ENCODE measurements around the gene TMEM145. TPM values are rescaled to one million over a fixed set of nuclear protein-coding genes. Genes with fewer than 3 reads are reported as not detected.

TMEM145 gene
- total and polyA plus RNA-seq, 10 of the 15 experiments (the other 5 are each of a cell fraction or from before 2014, with no cell fraction given): 0.04 to 0.97 (median 0.16) TPM; not detected in 4

DNA sequence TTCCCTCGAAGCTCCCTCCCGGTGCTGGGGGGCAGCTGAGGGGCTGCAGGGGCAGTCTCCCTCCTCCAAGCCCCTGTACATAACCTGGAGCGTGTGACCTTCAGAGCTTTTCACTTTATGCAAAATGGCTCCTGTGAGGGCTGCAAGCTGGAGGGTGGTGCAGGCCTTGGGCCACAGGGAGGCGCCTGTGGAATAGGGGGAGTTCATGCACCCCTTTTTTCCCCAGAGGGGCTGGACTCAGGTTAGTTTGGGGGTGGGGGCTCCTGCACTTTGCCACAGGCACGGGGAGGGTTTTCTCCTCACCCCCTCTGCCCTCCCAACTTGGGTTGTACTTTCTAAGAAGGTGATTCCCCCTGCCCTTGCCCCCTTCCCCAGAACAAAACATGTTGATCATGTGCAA, 17.8 kb upstream of the TMEM145 start:
- no peaks in the 10 kb centered on the region; the same call in 1 of the 2 replicates for H3K4me1 ChIP-seq (ENCODE audit: control insufficient read depth, insufficient read depth, low read length)
- H2AFZ ChIP-seq (ENCODE audit: control insufficient read depth, low read depth, low read length): no peak overlapping the region
- no peak overlapping the region for H3K9ac ChIP-seq (ENCODE audit: control insufficient read depth, insufficient read depth, low read length)
- H3K9me3 ChIP-seq (replicated peaks; ENCODE audit: control insufficient read depth, insufficient read depth, low read length): no peaks in the 10 kb centered on the region
- TF ChIP-seq, protein P1, sequence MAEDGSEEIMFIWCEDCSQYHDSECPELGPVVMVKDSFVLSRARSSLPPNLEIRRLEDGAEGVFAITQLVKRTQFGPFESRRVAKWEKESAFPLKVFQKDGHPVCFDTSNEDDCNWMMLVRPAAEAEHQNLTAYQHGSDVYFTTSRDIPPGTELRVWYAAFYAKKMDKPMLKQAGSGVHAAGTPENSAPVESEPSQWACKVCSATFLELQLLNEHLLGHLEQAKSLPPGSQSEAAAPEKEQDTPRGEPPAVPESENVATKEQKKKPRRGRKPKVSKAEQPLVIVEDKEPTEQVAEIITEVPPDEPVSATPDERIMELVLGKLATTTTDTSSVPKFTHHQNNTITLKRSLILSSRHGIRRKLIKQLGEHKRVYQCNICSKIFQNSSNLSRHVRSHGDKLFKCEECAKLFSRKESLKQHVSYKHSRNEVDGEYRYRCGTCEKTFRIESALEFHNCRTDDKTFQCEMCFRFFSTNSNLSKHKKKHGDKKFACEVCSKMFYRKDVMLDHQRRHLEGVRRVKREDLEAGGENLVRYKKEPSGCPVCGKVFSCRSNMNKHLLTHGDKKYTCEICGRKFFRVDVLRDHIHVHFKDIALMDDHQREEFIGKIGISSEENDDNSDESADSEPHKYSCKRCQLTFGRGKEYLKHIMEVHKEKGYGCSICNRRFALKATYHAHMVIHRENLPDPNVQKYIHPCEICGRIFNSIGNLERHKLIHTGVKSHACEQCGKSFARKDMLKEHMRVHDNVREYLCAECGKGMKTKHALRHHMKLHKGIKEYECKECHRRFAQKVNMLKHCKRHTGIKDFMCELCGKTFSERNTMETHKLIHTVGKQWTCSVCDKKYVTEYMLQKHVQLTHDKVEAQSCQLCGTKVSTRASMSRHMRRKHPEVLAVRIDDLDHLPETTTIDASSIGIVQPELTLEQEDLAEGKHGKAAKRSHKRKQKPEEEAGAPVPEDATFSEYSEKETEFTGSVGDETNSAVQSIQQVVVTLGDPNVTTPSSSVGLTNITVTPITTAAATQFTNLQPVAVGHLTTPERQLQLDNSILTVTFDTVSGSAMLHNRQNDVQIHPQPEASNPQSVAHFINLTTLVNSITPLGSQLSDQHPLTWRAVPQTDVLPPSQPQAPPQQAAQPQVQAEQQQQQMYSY (CRISPR knock-in tag; IDR thresholded peaks at IDR 0.05): no peak
- TF ChIP-seq ZNF217 (IDR thresholded peaks at IDR 0.05) (no peak), HDAC2 (IDR thresholded peaks at IDR 0.05) (no peak)
- TF ChIP-seq, protein P2, sequence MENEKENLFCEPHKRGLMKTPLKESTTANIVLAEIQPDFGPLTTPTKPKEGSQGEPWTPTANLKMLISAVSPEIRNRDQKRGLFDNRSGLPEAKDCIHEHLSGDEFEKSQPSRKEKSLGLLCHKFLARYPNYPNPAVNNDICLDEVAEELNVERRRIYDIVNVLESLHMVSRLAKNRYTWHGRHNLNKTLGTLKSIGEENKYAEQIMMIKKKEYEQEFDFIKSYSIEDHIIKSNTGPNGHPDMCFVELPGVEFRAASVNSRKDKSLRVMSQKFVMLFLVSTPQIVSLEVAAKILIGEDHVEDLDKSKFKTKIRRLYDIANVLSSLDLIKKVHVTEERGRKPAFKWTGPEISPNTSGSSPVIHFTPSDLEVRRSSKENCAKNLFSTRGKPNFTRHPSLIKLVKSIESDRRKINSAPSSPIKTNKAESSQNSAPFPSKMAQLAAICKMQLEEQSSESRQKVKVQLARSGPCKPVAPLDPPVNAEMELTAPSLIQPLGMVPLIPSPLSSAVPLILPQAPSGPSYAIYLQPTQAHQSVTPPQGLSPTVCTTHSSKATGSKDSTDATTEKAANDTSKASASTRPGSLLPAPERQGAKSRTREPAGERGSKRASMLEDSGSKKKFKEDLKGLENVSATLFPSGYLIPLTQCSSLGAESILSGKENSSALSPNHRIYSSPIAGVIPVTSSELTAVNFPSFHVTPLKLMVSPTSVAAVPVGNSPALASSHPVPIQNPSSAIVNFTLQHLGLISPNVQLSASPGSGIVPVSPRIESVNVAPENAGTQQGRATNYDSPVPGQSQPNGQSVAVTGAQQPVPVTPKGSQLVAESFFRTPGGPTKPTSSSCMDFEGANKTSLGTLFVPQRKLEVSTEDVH (IDR thresholded peaks at IDR 0.05; ENCODE audit: low read depth, partially characterized antibody): no peak
- H4K20me1 ChIP-seq (ENCODE audit: control insufficient read depth, insufficient read depth): no peaks in the 10 kb centered on the region
- whole genome bisulfite sequencing (ENCODE audit: insufficient coverage, insufficient replicate concordance, low lambda C conversion rate, missing lambda C conversion rate): 22% methylated on average over 5 of the region's 5 CpGs
- ChIA-PET CTCF (interaction anchor here (1.3 to 3.2 kb wide), 4 partner anchors 10 to 166 kb away, joined by 3 to 25 read pairs (median 7); no protein-coding TSS in a partner anchor), RAD21 (ENCODE audit: unreplicated experiment) (no interaction called here), SMC1A (ENCODE audit: uncharacterized antibody, unreplicated experiment) (interaction anchor here (0.6 to 1.3 kb wide), 3 partner anchors 33 to 186 kb away, joined by 3 to 5 read pairs (median 3); no protein-coding TSS in a partner anchor), POLR2A (no interaction called here)
- no peak overlapping the region for H3K27ac ChIP-seq (ENCODE audit: control insufficient read depth, insufficient read depth)
- FAIRE-seq (no peak), DNase-seq (ENCODE audit: low read depth, low spot score) (no peak), ATAC-seq (no peak)
- H3K79me2 ChIP-seq (ENCODE audit: control insufficient read depth, insufficient read depth, low read length): no peaks in the 10 kb centered on the region
- H3K4me3 ChIP-seq: no peak overlapping the region
- intact Hi-C loops (cut with micrococcal nuclease; ENCODE audit: unreplicated experiment) (loop anchor here (5.0 kb wide), 1 partner anchor 163 kb away; the partner anchor contains the start of gene POU2F2), in situ Hi-C loops (cut with MboI) (no loop called here)
- H3K36me3 ChIP-seq (ENCODE audit: control insufficient read depth in 2 of 2, insufficient read depth in 2 of 2, low read length in 1 of 2): peaks cover 14% of the 10 kb centered on the region in 2 experiments; a peak in 3 of 4 replicates
- BruUV-seq (replicated peaks): no TSS peak
- no peak overlapping the region for H3K4me2 ChIP-seq (ENCODE audit: control insufficient read depth, insufficient read depth)
- no peaks in the 10 kb centered on the region for H3K27me3 ChIP-seq (replicated peaks in 1 of 2; ENCODE audit: control insufficient read depth in 2 of 2, insufficient read depth in 2 of 2, low read length in 1 of 2)

Measured in GM12878 (cell line).